ENCODE data around the gene STK38.

The STK38 gene

DNA sequence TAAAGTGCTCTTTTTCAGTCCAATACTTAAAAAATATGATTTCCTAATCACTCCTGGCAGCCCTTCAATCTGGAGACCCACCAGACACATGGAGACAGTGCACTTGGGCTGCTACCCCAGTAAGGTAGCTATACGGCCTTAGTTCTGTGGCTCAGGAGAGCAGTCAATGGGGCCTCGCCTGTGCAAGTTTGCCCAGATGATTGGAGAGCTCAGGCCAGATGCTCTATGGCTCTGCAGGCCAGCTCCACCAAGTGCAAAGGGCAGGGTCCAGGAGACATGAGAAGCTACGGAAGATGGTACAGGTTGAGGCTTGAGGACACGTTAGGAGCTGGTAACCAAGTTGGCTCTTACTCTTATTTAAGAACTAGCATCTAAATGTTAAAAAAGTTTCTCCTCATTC lies 30.7 kb downstream of the STK38 start:
- H4K8ac ChIP-seq (ENCODE audit: low read depth, low read length): no peak overlapping the region
- no peaks in the 10 kb centered on the region for H3K9me3 ChIP-seq (ENCODE audit: insufficient read depth, low read depth, low read length)
- no peak overlapping the region for H2AK5ac ChIP-seq (ENCODE audit: low read length)
- no peak overlapping the region for H3K14ac ChIP-seq (ENCODE audit: low read length)
- no peak overlapping the region for H3K4ac ChIP-seq (ENCODE audit: low read depth, low read length)
- H3K4me3 ChIP-seq (ENCODE audit: low read depth, low read length): no peak overlapping the region
- H4K91ac ChIP-seq (ENCODE audit: low read depth, low read length): no peak overlapping the region
- H3K36me3 ChIP-seq (ENCODE audit: control insufficient read depth in 1 of 2, insufficient read depth in 2 of 2, low read length in 2 of 2): peaks cover 9 to 15% of the 10 kb centered on the region in 2 experiments
- H3K27ac ChIP-seq (ENCODE audit: low read depth, low read length): no peak overlapping the region
- H3K18ac ChIP-seq (ENCODE audit: low read length): no peak overlapping the region
- H2BK12ac ChIP-seq (ENCODE audit: low read length): no peak overlapping the region
- no peaks in the 10 kb centered on the region for H3K27me3 ChIP-seq (ENCODE audit: insufficient read depth, low read length)
- no peaks in the 10 kb centered on the region for H3K4me1 ChIP-seq (ENCODE audit: control insufficient read depth in 1 of 2, insufficient read depth in 2 of 2, low read length in 2 of 2)
- H3K79me1 ChIP-seq (ENCODE audit: low read length): no peaks in the 10 kb centered on the region
- H2BK120ac ChIP-seq (ENCODE audit: insufficient read depth, low read length, poor library complexity): no peak overlapping the region
- H2BK5ac ChIP-seq (ENCODE audit: low read depth, low read length, poor library complexity): no peak overlapping the region
- no peaks in the 10 kb centered on the region for H3K79me2 ChIP-seq (ENCODE audit: control insufficient read depth, insufficient read depth, low read length, poor library complexity)
- H3K4me2 ChIP-seq (ENCODE audit: low read length): no peak overlapping the region
- H2AFZ ChIP-seq (ENCODE audit: insufficient read depth, low read length, poor library complexity): no peak overlapping the region
- no peak overlapping the region for H3K23ac ChIP-seq (ENCODE audit: low read length)
- DNase-seq: no peak
- H3K9ac ChIP-seq (ENCODE audit: low read length): no peak overlapping the region
- H4K12ac ChIP-seq (ENCODE audit: low read depth, low read length): no peak overlapping the region
- no CpG with 5 or more reads among the region's 4 CpGs for WGBS (ENCODE audit: extremely low coverage, insufficient coverage, insufficient read length)

- Histone ChIP-seq H3K79me2 (ENCODE audit: control insufficient read depth, insufficient read depth, low read length, poor library complexity) (no peaks in the 10 kb centered on the region), H3K9me3 (ENCODE audit: insufficient read depth, low read depth, low read length) (no peaks in the 10 kb centered on the region), H4K12ac (ENCODE audit: low read depth, low read length) (no peak overlapping the region), H4K91ac (ENCODE audit: low read depth, low read length) (no peak overlapping the region), H3K9ac (ENCODE audit: low read length) (no peak overlapping the region), H3K4me2 (ENCODE audit: low read length) (no peak overlapping the region), H2BK120ac (ENCODE audit: insufficient read depth, low read length, poor library complexity) (no peak overlapping the region), H3K23ac (ENCODE audit: low read length) (no peak overlapping the region), H2BK5ac (ENCODE audit: low read depth, low read length, poor library complexity) (no peak overlapping the region), H4K8ac (ENCODE audit: low read depth, low read length) (no peak overlapping the region), H3K14ac (ENCODE audit: low read length) (no peak overlapping the region), H3K4ac (ENCODE audit: low read depth, low read length) (no peak overlapping the region), H2AK5ac (ENCODE audit: low read length) (no peak overlapping the region), H2AFZ (ENCODE audit: insufficient read depth, low read length, poor library complexity) (no peak overlapping the region), H3K27me3 (ENCODE audit: insufficient read depth, low read length) (no peaks in the 10 kb centered on the region), H3K4me3 (ENCODE audit: low read depth, low read length) (no peak overlapping the region), H3K79me1 (ENCODE audit: low read length) (no peaks in the 10 kb centered on the region), H2BK12ac (ENCODE audit: low read length) (no peak overlapping the region), H3K27ac (ENCODE audit: low read depth, low read length) (no peak overlapping the region), H3K36me3 (ENCODE audit: control insufficient read depth in 1 of 2, insufficient read depth in 2 of 2, low read length in 2 of 2) (peaks cover 13 to 16% of the 10 kb centered on the region in 2 experiments), H3K4me1 (ENCODE audit: control insufficient read depth in 1 of 2, insufficient read depth in 2 of 2, low read length in 2 of 2) (no peaks in the 10 kb centered on the region), H3K18ac (ENCODE audit: low read length) (no peak overlapping the region)
- no CpG with 5 or more reads among the region's 3 CpGs for WGBS (ENCODE audit: extremely low coverage, insufficient coverage, insufficient read length)
- no peak for DNase-seq
Measured at GRCh38 chr6:36515844-36516243, 31.4 kb downstream of the STK38 start.

- Histone ChIP-seq H3K79me1 (ENCODE audit: low read length) (no peaks in the 10 kb centered on the region), H2BK120ac (ENCODE audit: insufficient read depth, low read length, poor library complexity) (no peak overlapping the region), H3K36me3 (ENCODE audit: control insufficient read depth in 1 of 2, insufficient read depth in 2 of 2, low read length in 2 of 2) (peaks cover 17 to 21% of the 10 kb centered on the region in 2 experiments), H2BK12ac (ENCODE audit: low read length) (no peak overlapping the region), H3K79me2 (ENCODE audit: control insufficient read depth, insufficient read depth, low read length, poor library complexity) (no peaks in the 10 kb centered on the region), H3K4me3 (ENCODE audit: low read depth, low read length) (no peak overlapping the region), H4K91ac (ENCODE audit: low read depth, low read length) (no peak overlapping the region), H3K23ac (ENCODE audit: low read length) (no peak overlapping the region), H3K14ac (ENCODE audit: low read length) (no peak overlapping the region), H3K4ac (ENCODE audit: low read depth, low read length) (no peak overlapping the region), H3K27me3 (ENCODE audit: insufficient read depth, low read length) (no peaks in the 10 kb centered on the region), H2AFZ (ENCODE audit: insufficient read depth, low read length, poor library complexity) (no peak overlapping the region), H2AK5ac (ENCODE audit: low read length) (no peak overlapping the region), H3K4me1 (ENCODE audit: control insufficient read depth in 1 of 2, insufficient read depth in 2 of 2, low read length in 2 of 2) (no peaks in the 10 kb centered on the region), H2BK5ac (ENCODE audit: low read depth, low read length, poor library complexity) (no peak overlapping the region), H3K18ac (ENCODE audit: low read length) (no peak overlapping the region), H3K4me2 (ENCODE audit: low read length) (no peak overlapping the region), H3K27ac (ENCODE audit: low read depth, low read length) (no peak overlapping the region), H3K9ac (ENCODE audit: low read length) (no peak overlapping the region), H3K9me3 (ENCODE audit: insufficient read depth, low read depth, low read length) (peaks cover 6% of the 10 kb centered on the region), H4K12ac (ENCODE audit: low read depth, low read length) (no peak overlapping the region), H4K8ac (ENCODE audit: low read depth, low read length) (no peak overlapping the region)
- DNase-seq: no peak
- no CpG with 5 or more reads among the region's 8 CpGs for WGBS (ENCODE audit: extremely low coverage, insufficient coverage, insufficient read length)
Measured at GRCh38 chr6:36514554-36515456, 32.5 kb downstream of the STK38 start.

DNA sequence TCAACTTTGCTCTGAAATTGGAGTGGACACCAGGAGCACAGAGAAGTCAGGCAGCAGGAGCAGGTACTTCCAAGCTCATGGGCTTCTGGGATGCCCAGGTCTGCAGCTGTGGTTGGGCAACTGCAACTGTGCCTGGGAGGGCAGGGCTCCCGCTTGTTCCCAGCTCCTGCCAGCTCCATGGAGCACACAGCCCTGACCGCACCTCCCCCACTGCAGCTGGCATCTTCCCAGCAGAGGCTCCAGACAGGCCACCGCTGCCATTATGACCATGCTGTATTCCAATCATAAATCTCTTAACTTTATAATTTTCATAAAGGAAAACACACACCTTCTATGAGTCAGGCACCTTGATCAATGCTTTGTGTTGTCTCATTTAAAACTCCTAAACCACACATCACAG lies 36.9 kb downstream of the STK38 start:
- peaks cover 21 to 27% of the 10 kb centered on the region in 2 experiments for H3K36me3 ChIP-seq (ENCODE audit: control insufficient read depth in 1 of 2, insufficient read depth in 2 of 2, low read length in 2 of 2)
- no peaks in the 10 kb centered on the region for H3K79me1 ChIP-seq (ENCODE audit: low read length)
- H3K23ac ChIP-seq (ENCODE audit: low read length): no peak overlapping the region
- H3K4ac ChIP-seq (ENCODE audit: low read depth, low read length): no peak overlapping the region
- H4K12ac ChIP-seq (ENCODE audit: low read depth, low read length): no peak overlapping the region
- H3K9ac ChIP-seq (ENCODE audit: low read length): no peak overlapping the region
- no peak overlapping the region for H3K4me3 ChIP-seq (ENCODE audit: low read depth, low read length)
- H2BK120ac ChIP-seq (ENCODE audit: insufficient read depth, low read length, poor library complexity): no peak overlapping the region
- H2BK12ac ChIP-seq (ENCODE audit: low read length): no peak overlapping the region
- H3K18ac ChIP-seq (ENCODE audit: low read length): no peak overlapping the region
- H2AFZ ChIP-seq (ENCODE audit: insufficient read depth, low read length, poor library complexity): no peak overlapping the region
- no CpG with 5 or more reads among the region's 3 CpGs for WGBS (ENCODE audit: extremely low coverage, insufficient coverage, insufficient read length)
- no peak overlapping the region for H2BK5ac ChIP-seq (ENCODE audit: low read depth, low read length, poor library complexity)
- H3K79me2 ChIP-seq (ENCODE audit: control insufficient read depth, insufficient read depth, low read length, poor library complexity): no peaks in the 10 kb centered on the region
- H3K4me2 ChIP-seq (ENCODE audit: low read length): no peak overlapping the region
- H2AK5ac ChIP-seq (ENCODE audit: low read length): no peak overlapping the region
- H4K91ac ChIP-seq (ENCODE audit: low read depth, low read length): no peak overlapping the region
- H3K9me3 ChIP-seq (ENCODE audit: insufficient read depth, low read depth, low read length): peaks cover 8% of the 10 kb centered on the region
- H3K27ac ChIP-seq (ENCODE audit: low read depth, low read length): no peak overlapping the region
- no peaks in the 10 kb centered on the region for H3K27me3 ChIP-seq (ENCODE audit: insufficient read depth, low read length)
- no peak overlapping the region for H4K8ac ChIP-seq (ENCODE audit: low read depth, low read length)
- H3K4me1 ChIP-seq (ENCODE audit: control insufficient read depth in 1 of 2, insufficient read depth in 2 of 2, low read length in 2 of 2): no peaks in the 10 kb centered on the region
- DNase-seq: no peak
- H3K14ac ChIP-seq (ENCODE audit: low read length): no peak overlapping the region

Measured in trophoblast cell (in vitro differentiated cells and primary cell).